HCT116 (cell line): ENCODE data around the gene KRT15. TPM values are rescaled to one million over a fixed set of nuclear protein-coding genes. Genes with fewer than 3 reads are reported as not detected.

Experiments
- ATAC-seq: fragments of 200-7000 bp; cut with Tn5 transposase; 2 replicates; pipeline ENCODE4 v1.9.1; 2020; ENCODE audit warnings: mild to moderate bottlenecking, moderate library complexity
- BruUV-seq: library from RNA; stranded (reverse); fragments of 400-500 nt; replicated peaks from 2 replicates; lab custom pipeline; 2021; lab: Mats Ljungman, UMichigan
- CTCF ChIA-PET: fragments of 300-600 bp; sonication (Branson Sonifier 250); formaldehyde crosslinking; loops from one replicate; lab custom pipeline; 2021; ENCODE audit warnings: antibody characterized with exemption; lab: Charles Lee
- POLR2A ChIA-PET: fragments of 300-600, 350-600 bp; sonication (Branson Sonifier 250); formaldehyde crosslinking; loops from one replicate; lab custom pipeline; 2021; ENCODE audit warnings: antibody characterized with exemption; lab: Charles Lee
- RAD21 ChIA-PET, 2 experiments: fragments of 300-600 bp; sonication (Branson Sonifier 250); formaldehyde crosslinking; loops; one replicate each; lab custom pipeline; 2023; ENCODE audit warnings: low total read pairs in 2 of 2; ENCODE audit not compliant: uncharacterized antibody in 2 of 2, unreplicated experiment in 2 of 2, low non-redundant PET in 1 of 2; lab: Charles Lee
- DNase-seq: peaks from one replicate; pipeline ENCODE4 v3.0.0-alpha.2; 2010; ENCODE audit warnings: low read depth, low spot score
- H2AFZ ChIP-seq: fragments of 200-600 bp; shearing (Covaris generic), sonication (generic); 2 replicates; pipeline ENCODE4 v1.6.1; 2017; ENCODE audit warnings: low read depth, mixed run types, mixed read lengths, antibody characterized with exemption, low read length; ENCODE audit not compliant: poor library complexity, severe bottlenecking
- H3K27ac ChIP-seq: 2 replicates; pipeline ENCODE4 v1.5.1; 2012; ENCODE audit warnings: low read depth, low read length
- H3K27me3 ChIP-seq: fragments of 200-600 bp; sonication (generic); 2 replicates; pipeline ENCODE4 v1.6.1; 2016; ENCODE audit warnings: mixed run types, low read length, mixed read lengths; ENCODE audit not compliant: insufficient read depth
- H3K36me3 ChIP-seq, 2 experiments: fragments of 200-500 bp in 1 of 2; fragments of 200-600 bp in 1 of 2; sonication (Bioruptor generic) in 1 of 2; sonication (generic) in 1 of 2; 2 replicates each; pipeline versions ENCODE4 v1.5.1 to v1.6.1; 2014 to 2016; ENCODE audit warnings: low read length in 2 of 2, inconsistent platforms in 1 of 2, mixed read lengths in 1 of 2, mixed run types in 1 of 2; ENCODE audit not compliant: insufficient read depth in 2 of 2, control insufficient read depth in 1 of 2
- H3K4me1 ChIP-seq, 2 experiments: fragments of 200-600 bp in 1 of 2; sonication (generic) in 1 of 2; 2 replicates each; pipeline versions ENCODE4 v1.5.1 to v1.6.1; 2012 to 2017; ENCODE audit warnings: low read length in 2 of 2, inconsistent platforms in 1 of 2, mild to moderate bottlenecking in 1 of 2, mixed read lengths in 1 of 2, mixed run types in 1 of 2, moderate library complexity in 1 of 2; ENCODE audit not compliant: insufficient read depth in 2 of 2, control insufficient read depth in 1 of 2
- H3K4me2 ChIP-seq: fragments of 200-600 bp; sonication (generic); 2 replicates; pipeline ENCODE4 v1.6.1; 2017; ENCODE audit warnings: mixed run types, low read length, mixed read lengths
- H3K4me3 ChIP-seq, 2 experiments: fragments of 200-600 bp in 1 of 2; sonication (generic) in 1 of 2; replicated peaks in 1 of 2; 2 replicates each; pipeline ENCODE4 v1.5.1; 2011 to 2016; ENCODE audit warnings: low read length in 2 of 2, control low read depth in 1 of 2, low read depth in 1 of 2, mild to moderate bottlenecking in 1 of 2, mixed read lengths in 1 of 2, mixed run types in 1 of 2
- H3K79me2 ChIP-seq: fragments of 200-600 bp; sonication (generic); 2 replicates; pipeline ENCODE4 v1.6.1; 2017; ENCODE audit warnings: mild to moderate bottlenecking, mixed run types, low read length, moderate library complexity, mixed read lengths; ENCODE audit not compliant: insufficient read depth
- H3K9ac ChIP-seq: fragments of 200-600 bp; sonication (generic); 2 replicates; pipeline ENCODE4 v1.6.1; 2016; ENCODE audit warnings: low read length, mixed read lengths
- H3K9me2 ChIP-seq: fragments of 200-600 bp; sonication (generic), shearing (Covaris generic); 2 replicates; pipeline ENCODE4 v1.6.1; 2017; ENCODE audit warnings: mixed run types, mild to moderate bottlenecking, moderate library complexity; ENCODE audit not compliant: insufficient read depth
- H3K9me3 ChIP-seq, 2 experiments: fragments of 200-500 bp in 1 of 2; fragments of 200-600 bp in 1 of 2; sonication (Bioruptor generic) in 1 of 2; sonication (generic) in 1 of 2; 2 replicates each; pipeline ENCODE4 v1.6.1; 2014 to 2017; ENCODE audit warnings: low read length in 2 of 2, mixed read lengths in 2 of 2, inconsistent platforms in 1 of 2, low read depth in 1 of 2, mild to moderate bottlenecking in 1 of 2, mixed run types in 1 of 2, moderate library complexity in 1 of 2; ENCODE audit not compliant: control insufficient read depth in 1 of 2, insufficient read depth in 1 of 2
- H4K20me1 ChIP-seq: fragments of 200-600 bp; sonication (generic), shearing (Covaris generic); 2 replicates; pipeline ENCODE4 v1.6.1; 2017; ENCODE audit warnings: mixed run types, mild to moderate bottlenecking, moderate library complexity; ENCODE audit not compliant: insufficient read depth
- ATF3 ChIP-seq: IDR thresholded peaks from 2 replicates; pipeline ENCODE4 v1.6.1; 2012
- EGR1 ChIP-seq: IDR thresholded peaks from 2 replicates; pipeline ENCODE4 v1.6.1; 2012; ENCODE audit warnings: low read depth
- ELF1 ChIP-seq: IDR thresholded peaks from 2 replicates; pipeline ENCODE4 v1.6.1; 2012; ENCODE audit warnings: low read depth, borderline replicate concordance
- EZH2phosphoT487 ChIP-seq: fragments of 200-600 bp; IDR thresholded peaks from 2 replicates; pipeline ENCODE4 v1.6.1; 2018; ENCODE audit warnings: antibody characterized with exemption, borderline replicate concordance
- JUND ChIP-seq: IDR thresholded peaks from 2 replicates; pipeline ENCODE4 v1.6.1; 2012
- MAX ChIP-seq: IDR thresholded peaks from 2 replicates; pipeline ENCODE4 v1.6.1; 2012
- POLR2A ChIP-seq: IDR thresholded peaks from 2 replicates; pipeline ENCODE4 v1.7.0; 2011; ENCODE audit warnings: borderline replicate concordance; ENCODE audit not compliant: insufficient read depth, insufficient read length; ENCODE audit errors: extremely low read depth
- RAD21 ChIP-seq: IDR thresholded peaks from 2 replicates; pipeline ENCODE4 v1.6.1; 2012; ENCODE audit warnings: low read depth, mild to moderate bottlenecking
- SP1 ChIP-seq: IDR thresholded peaks from 2 replicates; pipeline ENCODE4 v1.6.1; 2012; ENCODE audit warnings: low read depth
- SRF ChIP-seq: IDR thresholded peaks from 2 replicates; pipeline ENCODE4 v1.6.1; 2012; ENCODE audit warnings: low read depth
- ZBTB33 ChIP-seq: IDR thresholded peaks from 2 replicates; pipeline ENCODE4 v1.6.1; 2011; ENCODE audit warnings: mild to moderate bottlenecking, low read length, moderate library complexity; ENCODE audit not compliant: insufficient replicate concordance; ENCODE audit errors: extremely low read depth
- ZFX ChIP-seq: fragments of 450-650 bp; IDR thresholded peaks from 2 replicates; pipeline ENCODE4 v1.6.1; 2017
- intact Hi-C: fragments of 100-400 bp; cut with micrococcal nuclease; formaldehyde crosslinking; loops from 2 replicates; pipeline ENCODE4 v1.10.0; 2022
- total RNA-seq: library from RNA; stranded (reverse); gene quantifications from one replicate; pipeline ENCODE4 v1.2.1, GENCODE V29; 2021; ENCODE audit not compliant: unreplicated experiment

Gene KRT15
- total RNA-seq, 1 experiment from 2014 or later, result 37.1 TPM

- TF ChIP-seq MAX (no peak), EZH2phosphoT487 (no peak), SRF (no peak), SP1 (no peak)
Observed at GRCh38 chr17:41507315-41507880, 11.3 kb downstream of the KRT15 start (continued).

- Histone ChIP-seq H3K9me3 (no peaks in the 10 kb centered on the region), H3K36me3 (no peaks in the 10 kb centered on the region), H4K20me1 (no peaks in the 10 kb centered on the region), H3K4me2 (no peak overlapping the region), H3K27me3 (no peaks in the 10 kb centered on the region), H3K9ac (no peak overlapping the region), H3K4me1 (peaks cover 8 to 45% of the 10 kb centered on the region in 2 experiments; a peak in 3 of 4 replicates), H3K4me3 (no peak overlapping the region), H3K9me2 (no peaks in the 10 kb centered on the region), H3K27ac (no peak overlapping the region), H3K79me2 (no peaks in the 10 kb centered on the region), H2AFZ (no peak overlapping the region)
- no TSS peak for BruUV-seq
- RAD21 ChIA-PET, result no interaction called here
- CTCF ChIA-PET, result no interaction called here
- DNase-seq, result no peak
- intact Hi-C loops, result no loop called here
- POLR2A ChIA-PET, result interaction anchor here (1.3 kb wide), 1 partner anchor 10 kb away, joined by 4 read pairs; no protein-coding TSS in a partner anchor
- no peak for ATAC-seq
- TF ChIP-seq EZH2phosphoT487 (no peak), JUND (no peak), EGR1 (no peak), RAD21 (no peak), POLR2A (no peak), ATF3 (no peak), ELF1 (no peak), ZFX (no peak), ZBTB33 (no peak)
Observed at GRCh38 chr17:41505809-41506767, 12.6 kb downstream of the KRT15 start.
